ENCODE data around the gene CENPB.

Gene CENPB

DNA sequence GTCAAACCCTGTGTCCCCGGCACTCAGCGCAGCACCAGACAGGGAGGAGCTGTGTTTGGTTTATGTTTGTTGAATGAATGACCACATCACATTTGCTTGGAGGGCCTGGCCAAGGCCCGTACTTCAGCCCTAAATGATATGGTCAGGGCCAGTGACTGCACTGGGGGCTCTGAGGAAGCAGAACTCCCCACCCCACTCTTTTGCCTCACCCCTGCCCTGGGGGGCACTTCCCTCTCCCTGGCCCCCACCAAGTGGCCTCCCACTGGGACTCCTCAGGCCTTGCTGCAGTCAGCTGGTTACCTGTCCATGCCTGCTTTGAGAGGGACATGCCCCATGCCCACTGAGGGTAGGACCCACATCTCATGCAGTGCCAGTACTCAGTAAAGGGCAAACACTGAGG lies 21.9 kb downstream of the CENPB start:
- no peak for DNase-seq

DNA sequence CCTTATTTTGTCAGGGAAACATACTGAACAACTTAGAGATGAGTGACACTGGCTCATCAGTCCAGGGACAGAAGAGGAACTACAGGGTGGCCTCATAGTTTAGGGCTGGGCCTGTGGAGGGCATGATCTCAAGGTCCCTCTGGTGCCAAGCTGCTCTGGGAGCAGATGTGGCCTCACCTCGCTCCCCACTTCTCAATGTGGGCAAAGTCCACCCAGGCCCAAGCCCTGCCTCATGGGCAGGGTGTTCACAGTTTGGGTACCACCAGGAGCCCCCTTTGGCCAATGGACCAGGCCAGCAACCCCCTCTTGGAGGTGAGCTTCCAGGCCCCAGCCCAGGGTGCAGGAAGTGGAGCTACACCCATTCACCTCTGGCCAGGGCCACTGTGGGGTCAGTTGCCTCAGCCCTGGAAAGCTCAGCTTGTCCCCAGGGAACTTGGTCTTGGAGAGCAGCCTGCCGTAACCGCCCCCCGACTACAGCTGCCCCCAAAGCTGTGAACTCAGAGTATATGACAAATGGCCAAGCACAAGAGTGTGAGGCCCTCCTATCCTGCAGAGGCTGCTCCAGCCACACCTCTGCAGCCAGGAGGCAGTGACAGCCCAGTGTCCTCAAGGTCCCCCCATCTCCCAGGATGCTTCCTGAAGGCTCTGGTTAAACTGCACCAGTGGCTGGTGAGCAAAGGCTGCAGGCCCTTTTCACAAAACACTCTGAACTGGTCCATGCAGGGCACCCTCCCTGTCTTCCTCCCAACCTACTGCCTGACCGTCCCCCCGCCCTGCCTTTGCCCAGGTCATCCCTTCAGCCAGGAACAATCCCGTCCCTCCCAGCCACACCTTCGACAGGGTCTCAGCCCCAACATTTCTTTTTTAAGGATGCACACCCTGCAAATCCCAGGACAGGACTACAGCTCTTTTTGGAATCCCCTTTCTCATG lies 22.6 kb downstream of the CENPB start:
- DNase-seq: no peak

DNA sequence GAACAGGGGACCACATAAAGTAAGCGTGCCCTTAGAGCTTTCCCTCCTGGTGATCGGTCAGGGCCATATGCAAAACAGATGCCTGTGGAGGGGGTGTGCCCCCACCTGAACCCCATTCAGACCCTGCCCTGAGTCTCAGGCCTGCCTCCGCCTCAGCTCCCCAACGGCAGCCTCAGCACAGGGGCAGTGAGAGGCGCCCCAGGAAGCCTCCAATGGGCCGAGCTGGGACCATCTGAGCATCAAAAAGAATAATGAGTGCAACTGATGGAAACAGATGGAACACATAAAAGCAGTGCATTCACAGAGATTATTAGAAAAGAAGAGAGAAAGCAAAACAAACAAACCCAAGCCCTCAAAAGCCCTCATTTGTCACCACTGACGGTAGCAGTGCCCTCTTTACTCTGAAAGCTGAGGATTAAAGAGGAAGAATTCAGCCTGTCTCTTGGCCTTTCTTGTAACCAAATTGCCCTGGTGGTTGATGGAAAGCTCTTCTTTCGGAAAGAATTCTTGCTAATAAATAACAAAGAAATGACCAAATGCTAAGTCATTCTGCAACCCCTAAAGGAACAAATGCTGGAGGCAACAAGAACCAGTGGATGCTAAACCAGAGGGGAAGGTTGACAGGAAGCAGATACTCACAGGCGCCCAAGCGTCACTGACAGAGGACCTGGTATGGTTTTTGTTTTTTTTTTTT lies 25.7 kb downstream of the CENPB start:
- DNase-seq: no peak

DNA sequence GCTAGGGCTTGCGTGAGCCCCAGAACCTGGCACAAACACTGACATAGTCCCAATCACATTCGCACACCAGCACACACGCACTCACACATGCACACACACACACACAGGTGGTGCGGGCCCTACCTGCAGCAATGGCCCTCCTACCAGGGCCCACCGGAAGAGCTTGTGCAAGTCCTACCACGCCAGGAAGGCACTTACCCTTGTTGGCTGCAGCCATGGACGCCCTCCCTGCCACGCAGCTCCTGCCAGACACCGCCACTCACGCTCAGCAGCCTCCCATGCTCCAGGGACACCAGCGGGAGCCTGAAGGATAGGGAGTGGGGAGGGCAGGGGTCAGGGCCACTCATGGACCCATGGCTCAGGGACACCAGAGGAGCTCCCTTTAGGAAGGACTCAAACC lies 26.7 kb downstream of the CENPB start:
- no peak for DNase-seq

DNA sequence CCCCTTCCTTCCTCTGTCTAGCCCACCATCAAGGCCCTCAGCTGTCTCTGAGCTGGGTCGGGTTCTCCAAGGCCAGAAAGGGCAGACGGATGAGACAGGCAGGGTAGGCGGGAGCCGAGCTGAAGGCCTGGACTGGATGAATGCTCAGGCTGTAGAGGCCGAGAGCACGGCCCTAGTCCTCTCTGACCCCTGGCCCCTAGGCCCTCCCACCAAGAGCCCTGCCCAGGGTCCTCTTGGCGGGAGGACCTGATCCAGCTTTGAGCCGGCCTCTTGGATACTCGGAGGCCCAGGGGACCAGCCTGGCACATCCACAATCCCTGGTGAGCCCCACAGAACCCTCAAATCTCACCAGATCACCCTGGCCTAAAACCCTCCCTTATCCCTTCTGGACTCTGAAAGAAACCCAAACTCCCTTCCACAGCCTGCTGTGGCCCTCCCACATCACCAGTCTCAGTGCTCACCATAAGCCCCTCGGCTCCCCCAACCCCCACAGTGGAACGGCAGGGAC lies 27.2 kb downstream of the CENPB start:
- DNase-seq: no peak

DNA sequence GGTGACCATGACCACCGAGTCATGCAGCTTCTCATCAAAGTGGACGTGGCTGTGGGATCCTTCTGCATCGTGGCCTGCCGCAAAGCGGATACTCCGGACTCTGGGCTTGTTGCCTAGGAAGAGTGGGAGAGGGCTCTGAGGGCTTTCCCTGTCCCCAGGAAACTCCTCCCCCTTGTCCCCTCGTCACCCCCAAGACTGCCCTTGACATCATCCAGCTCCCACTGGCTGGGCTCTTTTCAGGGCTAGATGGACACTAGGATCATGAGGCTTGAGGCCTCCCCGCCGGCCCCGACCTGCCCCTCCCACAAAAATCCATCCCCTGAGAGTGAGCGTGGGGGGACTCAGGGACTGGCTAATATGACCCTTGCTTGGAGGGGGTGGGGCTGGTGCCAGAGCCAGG lies 28.0 kb downstream of the CENPB start:
- DNase-seq: no peak

DNA sequence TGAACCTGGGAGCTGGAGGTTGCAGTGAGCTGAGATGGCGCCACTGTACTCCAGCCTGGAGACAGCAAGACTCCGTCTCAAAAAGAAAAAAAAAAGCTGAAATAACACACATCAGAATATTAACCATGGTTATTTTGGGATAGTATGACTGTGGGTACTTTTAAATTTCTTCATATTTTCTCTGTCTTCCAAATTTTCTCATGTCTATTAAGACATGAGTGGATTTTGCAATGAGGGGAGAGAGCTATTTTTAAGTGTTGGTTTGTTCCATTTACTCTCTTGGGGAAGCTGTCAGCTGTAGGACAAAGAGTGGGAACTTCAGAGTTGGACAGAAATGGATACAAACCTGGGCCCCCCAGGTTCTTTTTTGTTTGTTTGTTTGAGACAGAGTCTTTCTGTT lies 29.3 kb downstream of the CENPB start:
- no peak for DNase-seq

DNA sequence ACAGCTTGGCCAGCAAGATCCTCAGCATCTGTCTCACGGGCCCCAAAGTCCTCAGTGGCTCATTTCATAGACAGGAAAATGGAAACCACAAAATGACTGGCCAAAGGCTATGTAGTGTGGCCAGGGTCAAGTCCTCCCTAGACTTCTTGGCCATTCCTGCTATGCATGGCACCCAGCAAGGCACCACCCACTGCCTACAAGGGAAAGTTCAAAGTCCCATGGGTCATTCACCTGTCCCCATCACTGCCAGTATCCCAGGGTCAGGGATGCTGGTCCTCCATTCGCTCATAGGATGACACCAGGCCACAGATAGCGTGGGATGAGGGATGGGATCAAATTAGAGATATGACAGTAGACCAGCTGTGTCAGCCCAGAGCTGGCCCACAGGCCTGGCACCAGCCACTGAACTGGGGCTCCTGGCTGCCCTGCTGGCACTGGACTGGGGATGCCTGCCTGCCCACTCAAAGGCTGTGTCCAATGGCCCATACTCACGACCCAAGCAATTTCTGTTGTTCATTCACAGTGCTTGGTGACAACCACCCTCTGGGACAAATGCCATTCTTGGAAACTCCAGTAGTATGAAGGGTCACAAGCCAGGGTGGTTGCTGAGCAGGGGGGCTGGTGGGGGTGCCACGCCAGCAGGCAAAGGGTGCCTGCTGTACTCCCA lies 30.6 kb downstream of the CENPB start:
- no peak for DNase-seq

DNA sequence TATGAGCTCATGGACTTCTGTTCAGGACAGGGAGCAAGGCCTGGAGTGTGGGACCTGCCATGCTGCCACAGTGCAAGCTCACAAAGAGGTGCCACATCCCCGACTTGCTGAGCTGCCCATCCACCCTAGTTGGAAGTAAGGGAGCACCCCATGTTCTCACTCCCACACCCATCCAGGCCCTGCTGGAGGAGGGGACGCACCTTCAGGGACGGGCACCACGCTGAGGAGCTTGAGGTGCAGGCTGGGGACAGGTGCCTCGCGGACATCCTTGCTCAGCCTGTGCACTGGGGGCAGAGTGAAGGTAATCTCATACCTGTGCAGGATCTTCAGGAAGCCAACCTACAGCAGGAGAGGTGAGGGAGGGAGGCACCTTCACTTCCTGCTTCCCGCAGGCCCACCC lies 31.3 kb downstream of the CENPB start:
- DNase-seq: no peak

DNA sequence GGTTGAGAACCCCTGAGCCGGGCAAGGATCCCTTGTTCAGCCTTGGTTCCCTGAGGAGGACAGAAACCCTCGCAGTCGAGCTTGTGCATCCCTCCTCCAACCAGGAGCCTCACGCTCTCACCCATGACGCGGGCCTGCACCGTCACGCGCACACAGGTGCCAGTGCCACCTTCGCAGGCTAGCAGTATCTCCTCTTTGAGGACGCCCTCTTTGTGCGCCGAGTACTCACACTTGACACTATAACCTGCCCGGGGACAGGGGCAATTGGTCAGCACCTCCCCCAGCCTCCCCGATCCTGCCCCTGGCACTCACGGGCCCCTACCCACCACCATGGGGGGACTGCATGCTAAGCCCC lies 32.3 kb downstream of the CENPB start:
- no peak for DNase-seq

DNA sequence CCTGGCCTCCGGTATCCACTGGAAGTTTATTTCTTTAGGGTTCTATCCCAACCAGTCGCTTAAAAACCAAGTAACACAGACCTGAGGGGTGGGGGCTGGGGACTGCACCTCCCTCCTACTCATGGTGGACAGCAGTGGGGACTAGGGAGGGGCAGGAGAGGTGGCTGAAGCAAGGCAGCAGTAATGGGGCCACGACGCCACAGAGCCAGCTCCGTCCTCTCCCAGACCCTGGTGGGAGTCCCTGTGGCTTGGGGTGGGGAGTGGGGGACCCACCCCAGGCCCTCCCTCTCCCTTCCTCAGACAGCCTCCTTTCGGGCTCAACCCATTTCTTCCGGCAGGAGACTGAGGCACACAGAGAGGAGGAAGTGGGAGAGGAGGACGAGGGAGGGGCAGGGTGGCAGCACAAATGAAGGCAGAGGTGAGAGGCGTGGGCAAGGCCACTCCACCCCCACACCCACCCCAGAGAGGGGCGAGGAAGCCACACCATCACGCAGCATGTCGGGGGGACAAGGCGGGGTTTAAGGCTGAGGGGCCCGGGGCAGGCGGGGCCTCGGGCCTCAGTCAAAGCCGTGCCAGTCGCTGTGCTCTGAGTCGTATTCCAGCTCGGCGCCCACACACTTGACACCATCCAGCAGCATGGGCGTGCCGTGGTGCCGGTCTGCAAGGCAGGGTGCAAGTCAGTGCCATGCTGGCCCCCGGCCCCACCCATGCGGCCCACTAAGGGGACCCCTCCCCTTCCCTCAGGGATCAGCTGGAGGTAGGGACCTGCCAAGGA lies 32.9 kb downstream of the CENPB start:
- no peak for DNase-seq

DNA sequence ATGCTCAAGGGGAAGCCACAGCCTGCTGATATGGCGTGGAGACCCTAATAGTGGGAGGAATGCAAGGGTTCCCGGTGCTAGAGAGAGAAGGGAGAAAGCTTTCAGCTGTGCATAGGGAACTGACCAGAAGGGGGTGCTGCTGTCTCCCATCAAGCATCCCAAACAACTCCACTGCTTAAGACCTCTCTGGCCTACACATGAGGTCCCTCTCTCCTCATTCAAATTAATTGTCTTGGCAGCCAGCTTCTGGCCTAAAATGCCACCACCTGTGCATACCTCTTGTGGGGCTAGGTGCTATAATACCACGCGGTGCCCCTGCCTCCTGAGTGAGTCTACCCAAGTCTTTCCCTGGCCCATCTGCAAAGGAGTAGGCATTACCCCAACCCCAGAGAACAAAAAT lies 33.4 kb downstream of the CENPB start:
- peak; percentile 23 to 51 for DNase-seq

DNA sequence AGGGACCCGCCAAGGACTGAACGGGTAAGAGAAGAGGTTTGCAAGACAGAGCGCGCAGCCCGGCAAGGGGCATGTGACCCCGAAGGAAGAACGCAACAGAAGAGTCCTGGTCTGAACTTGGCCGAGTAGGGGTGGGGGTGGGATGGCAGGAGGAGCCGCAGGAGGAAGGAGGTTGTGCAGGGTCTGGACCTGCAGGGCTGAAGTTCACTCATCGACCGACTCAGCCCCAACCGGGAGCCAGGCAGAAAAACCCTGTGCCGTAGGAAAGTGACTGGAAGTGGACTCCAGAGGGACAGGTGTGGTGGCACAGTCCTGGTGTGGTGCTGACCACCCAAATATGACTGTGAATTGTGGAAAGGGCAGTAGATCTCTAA lies 34.2 kb downstream of the CENPB start:
- DNase-seq: no peak

DNA sequence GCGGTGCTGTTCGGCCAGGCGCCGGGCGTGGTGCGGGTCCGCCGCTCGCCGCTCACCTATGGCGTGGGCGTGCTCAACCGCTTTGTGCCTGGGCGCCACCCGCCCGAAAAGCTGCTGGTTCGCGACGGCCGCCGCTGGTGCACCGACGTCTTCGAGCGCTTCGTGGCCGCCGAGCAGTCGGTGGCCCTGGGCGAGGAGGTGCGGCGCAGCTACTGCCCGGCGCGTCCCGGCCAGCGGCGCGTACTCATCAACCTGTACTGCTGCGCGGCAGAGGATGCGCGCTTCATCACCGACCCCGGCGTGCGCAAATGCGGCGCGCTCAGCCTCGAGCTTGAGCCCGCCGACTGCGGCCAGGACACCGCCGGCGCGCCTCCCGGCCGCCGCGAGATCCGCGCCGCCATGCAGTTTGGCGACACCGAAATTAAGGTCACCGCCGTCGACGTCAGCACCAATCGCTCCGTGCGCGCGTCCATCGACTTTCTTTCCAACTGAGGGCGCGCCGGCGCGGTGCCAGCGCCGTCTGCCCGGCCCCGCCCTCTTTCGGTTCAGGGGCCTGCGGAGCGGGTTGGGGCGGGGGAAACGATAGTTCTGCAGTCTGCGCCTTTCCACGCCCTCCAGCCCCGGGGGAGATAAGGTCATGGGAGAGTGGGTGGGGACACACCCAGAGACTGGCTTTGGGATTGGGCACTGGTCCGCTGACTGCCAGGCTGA lies 34.7 kb downstream of the CENPB start:
- no peak for DNase-seq

DNA sequence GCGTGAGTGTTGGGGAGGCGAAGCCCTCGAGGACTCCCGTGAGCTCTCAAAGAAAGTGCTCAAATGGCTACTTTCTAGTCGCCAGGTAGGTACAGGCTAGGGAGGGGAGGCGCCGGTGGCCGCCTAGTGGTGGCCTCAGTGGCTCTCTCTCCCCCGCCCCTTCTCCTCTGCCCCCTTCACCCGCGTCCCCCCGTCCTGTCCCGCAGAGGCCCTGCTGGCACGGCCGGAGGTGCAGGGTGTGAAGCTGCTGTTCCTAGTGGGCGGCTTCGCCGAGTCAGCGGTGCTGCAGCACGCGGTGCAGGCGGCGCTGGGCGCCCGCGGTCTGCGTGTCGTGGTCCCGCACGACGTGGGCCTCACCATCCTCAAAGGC lies 35.2 kb downstream of the CENPB start:
- DNase-seq: no peak

DNA sequence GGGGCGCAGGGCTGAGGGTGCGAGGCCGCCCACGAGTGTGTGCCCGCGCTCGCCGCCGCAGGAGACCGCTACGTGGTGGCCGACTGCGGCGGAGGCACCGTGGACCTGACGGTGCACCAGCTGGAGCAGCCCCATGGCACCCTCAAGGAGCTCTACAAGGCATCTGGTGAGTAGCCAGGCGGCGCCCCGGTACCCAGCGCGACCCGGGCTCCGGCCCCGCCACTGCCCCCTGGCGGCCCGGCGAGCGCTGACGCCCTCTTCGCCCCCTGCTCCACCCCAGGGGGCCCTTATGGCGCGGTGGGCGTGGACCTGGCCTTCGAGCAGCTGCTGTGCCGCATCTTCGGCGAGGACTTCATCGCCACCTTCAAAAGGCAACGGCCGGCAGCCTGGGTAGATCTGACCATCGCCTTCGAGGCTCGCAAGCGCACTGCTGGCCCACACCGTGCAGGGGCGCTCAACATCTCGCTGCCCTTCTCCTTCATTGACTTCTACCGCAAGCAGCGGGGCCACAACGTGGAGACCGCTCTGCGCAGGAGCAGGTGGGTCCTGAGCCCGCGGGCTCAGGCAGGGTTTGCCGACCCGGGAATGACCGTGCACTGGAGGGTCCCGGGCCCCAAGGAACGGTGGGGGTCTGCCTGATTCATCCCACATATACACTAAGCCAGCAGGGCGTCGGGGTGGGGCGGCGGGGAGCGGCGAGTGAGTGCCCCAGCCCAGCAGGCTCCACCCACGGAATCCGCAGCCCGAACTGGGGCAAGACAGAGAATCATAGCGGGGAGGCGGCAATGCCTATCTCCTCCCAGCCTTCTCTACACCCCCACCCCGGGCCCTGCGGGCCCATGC lies 36.6 kb downstream of the CENPB start:
- DNase-seq: no peak

DNA sequence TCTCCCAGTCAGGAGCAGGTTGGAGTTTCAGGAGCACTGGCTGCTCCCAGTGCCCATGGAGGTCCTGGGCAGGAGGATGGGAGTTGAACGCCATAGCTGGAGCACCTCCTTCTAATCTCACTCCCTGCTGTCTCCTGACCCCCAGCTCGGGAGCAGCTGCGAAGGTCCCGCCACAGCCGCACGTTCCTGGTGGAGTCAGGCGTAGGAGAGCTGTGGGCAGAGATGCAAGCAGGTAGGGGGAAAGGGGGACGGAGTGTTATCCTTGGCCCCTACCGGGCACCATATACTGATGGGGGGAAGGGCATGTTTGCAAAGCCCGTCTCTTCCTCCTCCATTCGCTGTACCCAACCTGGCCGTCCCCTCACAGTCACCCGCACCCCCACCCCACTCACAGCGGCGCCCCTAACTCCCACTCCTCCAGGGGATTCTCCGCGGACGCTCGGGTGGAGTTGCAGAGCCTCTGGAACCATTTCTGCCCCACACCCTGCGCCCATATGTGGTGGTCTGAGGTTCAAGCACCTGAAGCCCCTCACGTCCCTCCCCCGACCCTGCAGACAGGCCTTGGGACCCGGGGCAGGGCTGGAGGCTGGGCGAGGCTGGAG lies 37.4 kb downstream of the CENPB start:
- no peak for DNase-seq

DNA sequence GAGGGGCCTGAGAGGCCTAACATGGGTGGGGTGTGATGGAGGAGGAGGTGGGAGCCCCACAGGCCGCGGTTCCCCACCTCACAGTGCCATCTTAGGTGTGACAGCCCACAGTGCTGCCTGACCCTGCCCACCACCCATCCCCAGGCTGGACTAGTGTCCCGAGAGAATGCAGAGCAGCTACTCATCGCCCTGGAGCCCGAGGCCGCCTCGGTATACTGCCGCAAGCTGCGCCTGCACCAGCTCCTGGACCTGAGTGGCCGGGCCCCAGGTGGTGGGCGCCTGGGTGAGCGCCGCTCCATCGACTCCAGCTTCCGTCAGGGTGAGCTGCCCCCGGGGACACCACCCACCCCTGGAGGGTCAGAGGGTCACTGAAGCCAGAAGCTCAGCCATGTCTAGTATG lies 38.5 kb downstream of the CENPB start:
- no peak for DNase-seq

DNA sequence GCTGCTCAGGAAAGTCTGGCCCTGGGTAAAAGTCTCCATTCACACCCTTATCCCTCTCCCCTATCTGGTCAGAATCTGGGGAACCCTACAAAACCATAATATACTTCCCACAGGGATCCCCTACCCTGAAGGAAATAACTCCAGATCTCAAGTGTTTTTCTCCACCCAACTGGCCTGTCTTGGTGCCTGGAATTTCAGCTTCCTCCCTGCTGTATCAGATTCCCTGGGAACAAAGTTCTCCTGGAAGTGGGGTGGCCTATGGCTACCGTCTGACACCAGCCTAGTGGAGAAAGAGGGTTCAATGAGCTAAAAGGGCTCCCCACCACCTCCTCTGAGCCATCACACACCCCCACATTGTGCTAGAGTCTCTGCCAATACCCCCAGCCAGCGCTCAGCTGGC lies 39.1 kb downstream of the CENPB start:
- DNase-seq: no peak

DNA sequence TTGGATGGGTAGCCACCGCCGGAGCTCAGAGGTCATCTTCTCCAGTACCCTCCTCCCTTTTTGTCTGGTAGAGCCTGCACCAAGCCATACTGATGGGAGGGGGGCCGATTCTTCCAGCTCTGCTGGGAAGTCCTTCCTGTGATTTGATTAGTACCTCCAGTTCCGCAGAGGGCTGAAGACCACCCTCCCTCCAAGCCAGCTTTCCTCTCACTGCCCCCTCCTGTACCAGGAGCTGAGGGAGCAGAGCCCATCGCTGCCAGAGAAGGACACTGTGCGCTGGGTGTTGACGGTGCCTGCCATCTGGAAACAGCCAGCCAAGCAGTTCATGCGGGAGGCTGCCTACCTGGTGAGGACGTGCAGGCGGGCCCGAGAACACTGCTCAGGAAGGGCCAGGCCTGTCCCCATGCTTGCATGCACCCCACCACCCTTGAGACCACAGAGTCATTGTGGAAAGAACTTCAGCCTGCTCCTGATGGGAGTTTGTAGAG lies 40.8 kb downstream of the CENPB start:
- DNase-seq: no peak
